ENCODE results near the gene ESD. TPM values are rescaled to one million over a fixed set of nuclear protein-coding genes. Genes with fewer than 3 reads are reported as not detected.

ESD gene
- total and polyA plus RNA-seq, 2 of the 13 experiments (the other 11 are each of a cell fraction or from before 2014, with no cell fraction given): 118 to 147 TPM

DNA sequence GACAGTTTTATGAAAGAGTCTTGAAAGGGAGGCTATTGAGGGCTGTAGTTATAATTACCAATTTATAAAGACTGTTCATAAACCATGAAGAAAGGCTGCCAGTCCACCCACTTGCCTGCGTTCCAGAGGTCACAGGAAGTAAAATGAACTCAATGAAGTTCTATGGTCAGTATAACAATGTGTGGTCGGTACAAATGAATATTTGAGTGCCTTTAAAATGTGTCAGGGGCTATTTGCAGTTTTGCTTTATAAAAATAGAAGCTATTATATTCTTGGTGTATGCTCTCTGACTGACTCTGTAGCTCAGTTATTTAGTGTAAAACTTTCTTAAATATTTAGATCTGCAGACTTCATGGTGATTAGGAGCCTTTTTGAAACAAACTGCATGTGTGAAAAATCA, 47.0 kb downstream of the ESD start:
- ChIA-PET CTCF (ENCODE audit: low intra/inter-chr PET ratio, low total read pairs) (no interaction called here), POLR2A (no interaction called here)
- 96% methylated on average over 2 of the region's 2 CpGs for WGBS (ENCODE audit: low lambda C conversion rate)
- Histone ChIP-seq H3K79me2 (ENCODE audit: insufficient read depth, low read length) (no peaks in the 10 kb centered on the region), H3K9me3 (ENCODE audit: low read length) (no peaks in the 10 kb centered on the region), H2AFZ (ENCODE audit: low read length) (no peak overlapping the region), H3K9ac (ENCODE audit: insufficient read depth, low read depth, low read length) (no peak overlapping the region), H3K4me2 (ENCODE audit: low read depth, low read length) (no peak overlapping the region), H3K4me1 (ENCODE audit: insufficient read depth, low read length) (peaks cover 20% of the 10 kb centered on the region), H4K20me1 (ENCODE audit: insufficient read depth, low read length) (no peaks in the 10 kb centered on the region), H3K27me3 (ENCODE audit: control insufficient read depth in 1 of 2, insufficient read depth in 2 of 2, low read length in 2 of 2) (no peaks in the 10 kb centered on the region), H3K4me3 (replicated peaks in 1 of 3; ENCODE audit: insufficient read depth in 1 of 3, low read depth in 2 of 3, low read length in 3 of 3) (no peak overlapping the region), H3K36me3 (replicated peaks in 1 of 2; ENCODE audit: control insufficient read depth in 1 of 2, insufficient read depth in 2 of 2, low read length in 2 of 2) (peaks cover 4 to 13% of the 10 kb centered on the region in 2 experiments; a peak in 4 of 5 replicates), H3K27ac (ENCODE audit: extremely low read length, insufficient read depth, low read length) (no peak overlapping the region)
- DNase-seq (ENCODE audit: low spot score): no peak
- in situ Hi-C loops (cut with HindIII; ENCODE audit: extremely low pct_ligation_motif_present, low pct_unique_long_range_greater_than_20kb): no loop called here
- no TSS peak for BruUV-seq (replicated peaks)
- intact Hi-C loops (cut with micrococcal nuclease; ENCODE audit: unreplicated experiment): no loop called here
- no peak for TF ChIP-seq POLR2G (IDR thresholded peaks at IDR 0.05; ENCODE audit: low read depth, low read length)
- no peak for TF ChIP-seq HOXD1 (CRISPR knock-in tag; IDR thresholded peaks at IDR 0.05)
- TF ChIP-seq, protein P1, sequence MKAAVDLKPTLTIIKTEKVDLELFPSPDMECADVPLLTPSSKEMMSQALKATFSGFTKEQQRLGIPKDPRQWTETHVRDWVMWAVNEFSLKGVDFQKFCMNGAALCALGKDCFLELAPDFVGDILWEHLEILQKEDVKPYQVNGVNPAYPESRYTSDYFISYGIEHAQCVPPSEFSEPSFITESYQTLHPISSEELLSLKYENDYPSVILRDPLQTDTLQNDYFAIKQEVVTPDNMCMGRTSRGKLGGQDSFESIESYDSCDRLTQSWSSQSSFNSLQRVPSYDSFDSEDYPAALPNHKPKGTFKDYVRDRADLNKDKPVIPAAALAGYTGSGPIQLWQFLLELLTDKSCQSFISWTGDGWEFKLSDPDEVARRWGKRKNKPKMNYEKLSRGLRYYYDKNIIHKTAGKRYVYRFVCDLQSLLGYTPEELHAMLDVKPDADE (CRISPR knock-in tag; IDR thresholded peaks at IDR 0.05): no peak
- no peak for FAIRE-seq
- no peak for ATAC-seq

DNA sequence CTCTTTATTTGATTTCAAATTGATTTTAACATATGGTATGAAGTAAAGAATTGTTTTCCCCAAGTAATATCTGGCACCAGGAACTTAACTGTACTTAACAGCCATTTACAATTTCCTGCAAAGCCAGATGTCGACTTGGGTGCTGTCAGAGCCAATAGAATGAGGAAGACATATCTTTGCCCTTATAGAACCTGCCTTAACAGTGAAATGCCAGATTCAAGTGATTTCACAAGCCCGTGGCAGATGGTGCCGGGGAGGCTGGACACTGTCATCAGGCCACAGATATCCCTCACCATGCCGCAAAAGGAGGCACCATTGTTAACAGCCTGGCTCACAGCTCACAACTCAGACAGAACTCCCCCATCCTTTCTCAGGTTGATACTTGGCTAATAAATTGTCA, 48.7 kb downstream of the ESD start:
- Histone ChIP-seq H3K9ac (ENCODE audit: insufficient read depth, low read depth, low read length) (no peak overlapping the region), H3K4me2 (ENCODE audit: low read depth, low read length) (no peak overlapping the region), H3K9me3 (ENCODE audit: low read length) (no peaks in the 10 kb centered on the region), H3K27me3 (ENCODE audit: control insufficient read depth in 1 of 2, insufficient read depth in 2 of 2, low read length in 2 of 2) (no peaks in the 10 kb centered on the region), H3K36me3 (replicated peaks in 1 of 2; ENCODE audit: control insufficient read depth in 1 of 2, insufficient read depth in 2 of 2, low read length in 2 of 2) (peaks cover 4 to 16% of the 10 kb centered on the region in 2 experiments; a peak in 4 of 5 replicates), H4K20me1 (ENCODE audit: insufficient read depth, low read length) (no peaks in the 10 kb centered on the region), H3K27ac (ENCODE audit: extremely low read length, insufficient read depth, low read length) (no peak overlapping the region), H2AFZ (ENCODE audit: low read length) (no peak overlapping the region), H3K4me3 (replicated peaks in 1 of 3; ENCODE audit: insufficient read depth in 1 of 3, low read depth in 2 of 3, low read length in 3 of 3) (no peak overlapping the region), H3K4me1 (ENCODE audit: insufficient read depth, low read length) (peaks cover 14% of the 10 kb centered on the region), H3K79me2 (ENCODE audit: insufficient read depth, low read length) (no peaks in the 10 kb centered on the region)
- BruUV-seq (replicated peaks): no TSS peak
- in situ Hi-C loops (cut with HindIII; ENCODE audit: extremely low pct_ligation_motif_present, low pct_unique_long_range_greater_than_20kb): no loop called here
- ChIA-PET POLR2A (no interaction called here), CTCF (ENCODE audit: low intra/inter-chr PET ratio, low total read pairs) (no interaction called here)
- intact Hi-C loops (cut with micrococcal nuclease; ENCODE audit: unreplicated experiment): no loop called here
- TF ChIP-seq RBFOX2 (IDR thresholded peaks at IDR 0.05; ENCODE audit: low read depth, low read length): no peak
- no peak for TF ChIP-seq PHB2 (IDR thresholded peaks at IDR 0.05; ENCODE audit: partially characterized antibody)
- TF ChIP-seq, protein P2, sequence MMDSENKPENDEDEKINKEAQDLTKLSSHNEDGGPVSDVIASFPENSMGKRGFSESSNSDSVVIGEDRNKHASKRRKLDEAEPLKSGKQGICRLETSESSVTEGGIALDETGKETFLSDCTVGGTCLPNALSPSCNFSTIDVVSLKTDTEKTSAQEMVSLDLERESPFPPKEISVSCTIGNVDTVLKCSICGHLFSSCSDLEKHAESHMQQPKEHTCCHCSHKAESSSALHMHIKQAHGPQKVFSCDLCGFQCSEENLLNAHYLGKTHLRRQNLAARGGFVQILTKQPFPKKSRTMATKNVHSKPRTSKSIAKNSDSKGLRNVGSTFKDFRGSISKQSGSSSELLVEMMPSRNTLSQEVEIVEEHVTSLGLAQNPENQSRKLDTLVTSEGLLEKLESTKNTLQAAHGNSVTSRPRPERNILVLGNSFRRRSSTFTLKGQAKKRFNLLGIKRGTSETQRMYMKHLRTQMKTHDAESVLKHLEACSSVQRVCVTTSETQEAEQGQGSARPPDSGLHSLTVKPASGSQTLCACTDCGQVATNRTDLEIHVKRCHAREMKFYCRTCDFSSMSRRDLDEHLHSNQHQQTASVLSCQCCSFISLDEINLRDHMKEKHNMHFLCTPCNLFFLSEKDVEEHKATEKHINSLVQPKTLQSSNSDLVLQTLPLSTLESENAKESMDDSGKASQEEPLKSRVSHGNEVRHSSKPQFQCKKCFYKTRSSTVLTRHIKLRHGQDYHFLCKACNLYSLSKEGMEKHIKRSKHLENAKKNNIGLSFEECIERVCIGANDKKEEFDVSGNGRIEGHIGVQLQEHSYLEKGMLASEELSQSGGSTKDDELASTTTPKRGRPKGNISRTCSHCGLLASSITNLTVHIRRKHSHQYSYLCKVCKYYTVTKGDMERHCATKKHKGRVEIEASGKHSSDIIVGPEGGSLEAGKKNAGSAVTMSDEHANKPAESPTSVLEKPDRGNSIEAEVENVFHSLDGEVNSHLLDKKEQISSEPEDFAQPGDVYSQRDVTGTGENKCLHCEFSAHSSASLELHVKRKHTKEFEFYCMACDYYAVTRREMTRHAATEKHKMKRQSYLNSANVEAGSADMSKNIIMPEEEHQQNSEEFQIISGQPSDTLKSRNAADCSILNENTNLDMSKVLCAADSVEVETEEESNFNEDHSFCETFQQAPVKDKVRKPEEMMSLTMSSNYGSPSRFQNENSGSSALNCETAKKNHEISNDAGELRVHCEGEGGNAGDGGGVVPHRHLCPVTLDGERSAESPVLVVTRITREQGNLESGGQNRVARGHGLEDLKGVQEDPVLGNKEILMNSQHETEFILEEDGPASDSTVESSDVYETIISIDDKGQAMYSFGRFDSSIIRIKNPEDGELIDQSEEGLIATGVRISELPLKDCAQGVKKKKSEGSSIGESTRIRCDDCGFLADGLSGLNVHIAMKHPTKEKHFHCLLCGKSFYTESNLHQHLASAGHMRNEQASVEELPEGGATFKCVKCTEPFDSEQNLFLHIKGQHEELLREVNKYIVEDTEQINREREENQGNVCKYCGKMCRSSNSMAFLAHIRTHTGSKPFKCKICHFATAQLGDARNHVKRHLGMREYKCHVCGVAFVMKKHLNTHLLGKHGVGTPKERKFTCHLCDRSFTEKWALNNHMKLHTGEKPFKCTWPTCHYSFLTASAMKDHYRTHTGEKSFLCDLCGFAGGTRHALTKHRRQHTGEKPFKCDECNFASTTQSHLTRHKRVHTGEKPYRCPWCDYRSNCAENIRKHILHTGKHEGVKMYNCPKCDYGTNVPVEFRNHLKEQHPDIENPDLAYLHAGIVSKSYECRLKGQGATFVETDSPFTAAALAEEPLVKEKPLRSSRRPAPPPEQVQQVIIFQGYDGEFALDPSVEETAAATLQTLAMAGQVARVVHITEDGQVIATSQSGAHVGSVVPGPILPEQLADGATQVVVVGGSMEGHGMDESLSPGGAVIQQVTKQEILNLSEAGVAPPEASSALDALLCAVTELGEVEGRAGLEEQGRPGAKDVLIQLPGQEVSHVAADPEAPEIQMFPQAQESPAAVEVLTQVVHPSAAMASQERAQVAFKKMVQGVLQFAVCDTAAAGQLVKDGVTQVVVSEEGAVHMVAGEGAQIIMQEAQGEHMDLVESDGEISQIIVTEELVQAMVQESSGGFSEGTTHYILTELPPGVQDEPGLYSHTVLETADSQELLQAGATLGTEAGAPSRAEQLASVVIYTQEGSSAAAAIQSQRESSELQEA (CRISPR knock-in tag; IDR thresholded peaks at IDR 0.05; ENCODE audit: not compliant biosample characterization): no peak
- TF ChIP-seq, protein P3, sequence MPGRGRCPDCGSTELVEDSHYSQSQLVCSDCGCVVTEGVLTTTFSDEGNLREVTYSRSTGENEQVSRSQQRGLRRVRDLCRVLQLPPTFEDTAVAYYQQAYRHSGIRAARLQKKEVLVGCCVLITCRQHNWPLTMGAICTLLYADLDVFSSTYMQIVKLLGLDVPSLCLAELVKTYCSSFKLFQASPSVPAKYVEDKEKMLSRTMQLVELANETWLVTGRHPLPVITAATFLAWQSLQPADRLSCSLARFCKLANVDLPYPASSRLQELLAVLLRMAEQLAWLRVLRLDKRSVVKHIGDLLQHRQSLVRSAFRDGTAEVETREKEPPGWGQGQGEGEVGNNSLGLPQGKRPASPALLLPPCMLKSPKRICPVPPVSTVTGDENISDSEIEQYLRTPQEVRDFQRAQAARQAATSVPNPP (CRISPR knock-in tag; IDR thresholded peaks at IDR 0.05): no peak
- whole genome bisulfite sequencing (ENCODE audit: low lambda C conversion rate): 91% methylated on average over 4 of the region's 4 CpGs
- ATAC-seq: no peak
- FAIRE-seq: no peak
- DNase-seq (ENCODE audit: low spot score): no peak
